HG03469 (cell line): ENCODE measurements around the gene COQ9.

Experiments
- ATAC-seq: cut with Tn5 transposase; IDR thresholded peaks from one replicate; pipeline ENCODE4 v1.9.1; 2021; ENCODE audit warnings: mild to moderate bottlenecking, moderate library complexity, moderate number of reproducible peaks; ENCODE audit not compliant: unreplicated experiment

COQ9 gene

DNA sequence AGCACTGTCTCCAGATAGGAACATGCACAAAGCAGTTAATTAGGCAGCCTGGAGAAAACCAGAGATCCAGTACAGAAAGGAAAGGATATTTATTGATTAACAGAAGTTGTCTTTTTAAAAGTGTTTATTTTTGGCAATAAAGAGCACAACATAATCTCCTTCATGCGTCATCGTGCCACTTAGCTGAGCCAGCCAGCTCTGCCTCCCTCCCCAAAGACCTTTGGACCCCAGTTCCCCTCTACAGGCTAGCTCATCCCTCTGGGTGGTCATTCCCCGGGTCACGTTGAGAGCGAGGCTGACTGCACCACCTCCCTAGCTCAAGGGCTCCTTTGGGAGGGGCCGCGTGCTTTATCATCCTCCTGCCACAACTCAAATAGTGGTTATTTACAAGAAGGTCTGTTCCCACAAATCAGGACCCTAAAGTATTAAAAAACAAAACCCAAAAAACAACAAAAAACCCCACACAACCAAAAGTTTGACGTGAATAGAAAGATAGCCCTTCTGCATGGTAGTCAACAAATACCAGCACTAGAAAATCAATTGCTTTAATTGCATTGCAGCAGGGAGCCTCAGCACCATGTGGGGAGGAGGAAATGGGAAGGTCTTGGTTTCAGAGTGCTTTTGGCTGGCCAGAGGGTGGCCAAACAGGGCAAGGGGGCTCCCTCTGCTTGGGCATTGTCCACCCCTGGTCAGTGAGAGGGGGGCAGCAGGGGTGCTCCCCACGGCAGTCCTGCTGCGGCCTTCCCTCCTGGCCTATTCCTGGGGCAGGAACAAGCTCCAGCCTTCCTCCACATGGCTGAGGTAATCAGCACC is 24.8 kb downstream of the COQ9 start:
- ATAC-seq, result no peak

GRCh38 chr16:57472665-57473060 is 25.4 kb downstream of the COQ9 start:
- ATAC-seq, result no peak

DNA sequence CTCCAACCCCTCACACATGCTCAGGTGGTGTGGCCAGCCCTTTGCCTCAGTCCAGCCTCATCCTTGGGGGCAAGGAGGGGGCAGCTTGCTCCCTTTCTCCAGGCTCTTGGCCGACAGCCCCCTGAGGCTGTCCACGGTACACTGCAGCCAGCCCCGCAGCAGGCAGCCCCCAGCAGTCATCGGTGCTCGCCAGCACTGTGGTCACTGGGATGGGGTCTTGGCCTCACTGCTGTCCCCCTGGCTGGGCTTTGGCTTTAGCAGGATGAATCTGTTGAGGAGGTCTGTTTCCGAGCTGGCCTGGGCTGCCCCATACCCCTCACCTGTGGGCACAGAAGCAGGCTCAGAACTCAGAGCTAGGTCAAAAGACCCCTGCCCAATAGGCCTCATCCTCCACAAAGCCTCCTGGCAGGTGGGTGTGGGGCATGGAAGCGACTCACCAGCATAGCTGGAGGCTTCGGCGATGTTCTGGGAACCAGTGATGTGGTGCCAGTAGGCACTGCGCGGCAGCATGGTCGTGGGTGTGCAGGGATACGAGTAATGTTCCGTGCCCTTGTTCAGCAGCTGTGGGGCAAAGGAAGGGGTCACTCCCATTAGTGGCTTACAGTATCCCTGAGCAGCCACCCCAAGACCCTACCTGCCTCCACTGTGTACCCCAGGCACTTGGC is 26.0 kb downstream of the COQ9 start:
- ATAC-seq, result no peak

GRCh38 chr16:57473906-57474305 is 26.6 kb downstream of the COQ9 start:
- no peak for ATAC-seq

GRCh38 chr16:57474671-57475661 is 27.7 kb downstream of the COQ9 start:
- ATAC-seq, result no peak

DNA sequence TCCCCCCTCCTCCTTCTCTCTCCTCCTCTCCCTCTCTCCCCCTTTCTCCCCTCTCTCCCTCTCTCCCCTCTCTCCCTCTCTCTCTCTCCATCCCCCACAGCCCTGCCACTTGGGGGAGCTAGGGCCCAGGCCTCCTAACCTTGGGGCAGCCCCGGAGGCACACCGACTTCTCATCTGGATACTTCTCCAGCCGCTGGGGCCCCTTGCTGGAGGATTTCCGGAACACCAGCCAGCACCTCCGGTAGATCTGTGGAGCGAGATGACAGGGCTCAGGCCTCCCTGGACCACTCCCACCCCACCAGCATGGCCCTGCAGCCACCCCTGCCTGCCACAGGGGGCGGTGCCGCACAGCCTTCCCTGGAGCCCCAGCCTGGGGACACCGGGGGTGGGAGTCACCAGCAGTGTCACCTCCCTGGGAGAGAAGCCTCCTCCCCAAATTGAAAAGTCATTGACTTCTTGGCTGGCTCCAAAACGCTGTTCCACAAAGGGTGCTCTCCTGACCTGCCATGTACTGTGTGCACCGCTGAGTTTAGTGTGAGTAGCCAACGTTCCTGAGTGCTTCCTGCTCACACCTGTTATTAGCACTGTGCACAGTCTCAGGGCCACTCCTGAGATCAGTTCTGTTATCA is 28.5 kb downstream of the COQ9 start:
- peak; percentile 72 for ATAC-seq

- ATAC-seq, result no peak
Measured at GRCh38 chr16:57476546-57477410, 29.5 kb downstream of the COQ9 start.

- ATAC-seq, result no peak
Measured at GRCh38 chr16:57477531-57478202, 30.4 kb downstream of the COQ9 start.

DNA sequence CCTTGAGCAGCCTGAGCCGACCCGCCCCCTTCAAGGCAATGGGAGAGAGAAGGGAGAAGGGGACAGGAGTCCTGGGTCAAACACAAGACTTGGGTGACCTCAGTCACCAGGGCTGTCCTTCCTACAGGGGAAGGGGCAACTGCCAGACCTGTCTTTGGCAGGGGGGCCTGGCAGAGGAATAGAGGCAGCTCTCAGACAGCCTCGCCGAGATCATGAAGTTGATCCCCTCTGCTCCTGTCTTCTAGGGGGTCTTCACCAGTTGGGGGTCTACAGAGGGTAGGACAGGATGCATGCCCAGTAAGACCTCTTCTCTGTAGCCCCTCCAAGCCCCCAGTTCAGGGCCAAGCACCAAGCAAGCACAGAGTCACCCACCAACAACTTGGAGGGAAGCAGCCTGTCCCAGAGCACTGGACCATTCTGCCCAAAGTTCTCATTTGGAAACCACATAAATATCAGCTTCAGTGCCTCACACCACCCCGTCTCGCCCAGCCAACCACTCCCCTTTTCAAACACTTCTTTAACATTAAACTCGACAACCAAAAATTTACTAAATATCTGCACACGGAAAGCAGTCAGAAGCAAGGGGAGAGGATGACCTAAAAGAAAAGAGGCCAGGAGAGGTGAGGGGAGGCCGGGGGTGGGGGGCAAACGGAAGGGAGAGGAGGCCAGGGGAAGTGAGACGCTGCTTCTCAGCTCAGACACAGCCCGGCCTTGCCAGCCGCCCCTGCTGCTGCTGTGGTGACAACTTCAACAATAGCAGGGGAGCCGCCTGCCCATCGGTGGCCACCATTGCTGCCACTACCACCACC is 31.3 kb downstream of the COQ9 start:
- no peak for ATAC-seq

DNA sequence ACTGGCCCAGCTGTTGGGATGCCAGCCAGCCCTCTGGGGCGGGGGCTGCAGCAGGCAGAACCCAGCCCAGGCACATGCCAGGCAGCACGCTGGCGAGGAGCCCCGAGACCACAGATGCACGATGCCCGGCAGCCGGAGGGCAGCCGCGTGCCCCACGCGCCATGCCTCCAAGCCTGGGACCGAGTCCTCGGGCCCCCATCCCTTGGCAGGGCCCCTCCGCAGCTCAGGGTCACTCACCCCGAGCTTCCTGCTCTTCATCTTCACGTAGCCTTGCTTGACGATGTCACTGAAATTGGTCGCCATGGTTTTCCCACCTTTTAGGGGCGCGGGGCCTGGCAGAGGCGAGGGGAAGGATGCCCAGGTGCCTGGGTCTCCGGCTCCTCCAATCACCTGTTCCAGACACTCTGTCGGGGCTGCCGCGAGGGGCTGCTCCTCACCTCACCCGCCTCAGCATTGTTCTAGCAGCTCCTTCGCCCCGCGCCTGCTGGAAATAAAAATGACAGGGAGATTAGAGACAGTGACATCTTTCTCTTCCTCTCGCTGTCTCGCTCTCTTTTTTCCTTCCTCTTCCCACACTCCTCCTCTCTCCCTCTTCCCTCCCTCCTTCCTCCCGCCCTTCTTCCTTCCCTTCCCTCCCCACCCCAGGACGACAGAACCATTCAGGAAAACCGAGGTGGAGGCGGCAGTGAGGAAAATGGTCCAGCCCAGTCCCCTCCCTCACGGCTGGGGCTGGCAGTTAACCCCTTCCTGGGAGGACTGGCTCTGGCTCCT is 32.1 kb downstream of the COQ9 start:
- ATAC-seq, result no peak

- no peak for ATAC-seq
Measured at GRCh38 chr16:57479976-57480753, 32.9 kb downstream of the COQ9 start.

DNA sequence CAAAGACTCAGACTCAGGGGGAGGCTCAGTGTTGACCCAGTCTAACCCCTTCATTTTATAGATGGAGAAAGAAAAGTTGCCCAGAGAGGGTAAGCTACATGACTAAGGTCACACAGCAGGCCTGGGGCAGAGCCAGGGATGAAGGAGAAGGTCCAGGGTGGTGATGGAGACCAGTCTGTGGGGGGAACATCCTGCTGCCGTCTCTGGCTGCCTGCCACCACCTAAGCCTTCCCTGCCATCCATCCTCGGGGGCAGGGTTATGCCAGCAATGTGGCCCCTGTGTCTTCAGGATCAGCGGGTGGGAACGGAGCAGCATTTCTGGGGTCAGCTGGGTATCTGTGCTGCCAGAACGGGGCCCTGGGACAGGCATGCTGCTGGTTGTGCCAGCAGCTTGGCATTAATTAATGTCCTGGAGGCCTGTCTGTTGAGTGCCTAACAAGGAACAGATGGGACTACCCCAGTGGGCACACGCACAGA is 33.5 kb downstream of the COQ9 start:
- ATAC-seq, result no peak

GRCh38 chr16:57481421-57481820 is 34.1 kb downstream of the COQ9 start:
- no peak for ATAC-seq

DNA sequence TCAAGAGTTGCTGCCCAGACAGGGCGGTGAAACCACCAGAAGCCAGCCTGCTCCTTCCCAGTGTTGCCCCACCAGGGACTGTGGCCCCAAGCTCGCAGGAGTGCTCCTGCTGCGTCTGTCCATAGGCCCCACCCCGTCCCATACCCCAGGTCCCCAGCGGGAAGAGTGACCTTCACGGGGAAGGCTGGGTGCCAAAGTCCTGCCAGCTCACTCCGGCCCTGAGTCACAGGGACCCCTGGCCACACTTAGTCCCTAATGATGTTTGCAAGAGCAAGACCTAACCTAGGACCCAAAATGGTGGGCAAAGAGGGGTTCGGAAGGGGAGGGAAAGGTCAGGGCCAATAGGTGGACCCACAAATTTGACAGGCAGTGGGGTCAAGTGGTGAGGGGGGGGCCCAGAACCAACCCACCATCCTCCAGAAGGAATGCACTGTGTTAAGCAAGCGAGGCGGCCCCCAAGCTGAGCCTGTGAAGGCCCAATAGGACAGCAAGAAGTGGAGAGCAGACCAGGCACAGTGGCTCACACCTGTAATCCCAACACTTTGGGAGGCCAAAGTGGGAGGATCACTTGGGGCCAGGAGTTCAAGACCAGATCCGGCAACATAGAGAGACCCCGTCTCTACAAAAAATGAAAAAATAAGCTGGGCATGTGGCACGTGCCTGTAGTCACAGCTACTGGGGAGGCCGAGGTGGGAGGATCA is 35.7 kb downstream of the COQ9 start:
- ATAC-seq, result no peak

GRCh38 chr16:57483725-57484514 is 36.6 kb downstream of the COQ9 start:
- ATAC-seq, result no peak
